Fibroblast of peridontal ligament (primary cell): ENCODE measurements around the gene GPR176.
"Not testable (repeated sequence)": the region's sequence is repeated elsewhere in the genome, so short reads cannot be mapped to it uniquely, and the experiment has no call there.

ENCODE experiments used
- DNase-seq: peaks from one replicate; pipeline ENCODE4 v3.0.0-alpha.2; 2010; ENCODE audit errors: extremely low read depth

Gene GPR176

DNA sequence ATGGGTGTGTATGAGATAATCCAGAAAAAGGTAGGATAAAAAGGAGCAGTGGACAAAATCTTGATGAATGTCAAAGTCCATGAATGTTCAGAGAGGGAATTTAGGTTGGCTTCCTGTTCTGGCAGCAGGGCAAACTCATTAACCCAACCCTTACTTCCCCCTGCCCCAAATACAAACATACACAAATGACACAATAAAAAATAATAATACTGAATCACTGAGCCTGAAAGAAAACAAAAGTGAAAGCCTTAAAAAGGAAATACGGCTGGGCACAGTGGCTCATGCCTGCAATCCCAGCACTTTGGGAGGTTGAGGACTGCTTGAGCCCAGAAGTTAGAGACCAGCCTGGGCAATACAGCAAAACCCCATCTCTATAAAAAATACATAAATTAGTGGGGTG lies 62.9 kb downstream of the GPR176 start:
- no peak for DNase-seq

DNA sequence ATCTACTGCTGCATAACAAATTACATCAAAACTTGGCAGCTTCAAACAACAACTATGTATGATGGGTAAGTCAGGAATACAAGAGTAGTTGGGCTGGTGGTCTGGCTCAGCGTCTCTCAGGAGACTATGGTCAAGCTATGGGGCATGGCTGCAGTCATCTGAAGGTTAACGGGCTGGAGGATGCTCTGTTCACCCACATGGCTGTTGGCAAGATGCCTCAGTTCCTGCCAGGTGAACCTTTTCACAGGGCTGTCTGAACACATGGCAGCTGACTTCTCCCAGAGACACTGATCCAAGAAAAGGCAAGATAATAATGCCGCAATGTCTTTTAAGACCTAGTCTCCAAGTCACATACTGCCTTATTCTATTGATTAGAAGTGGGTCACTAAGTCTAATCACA lies 63.7 kb downstream of the GPR176 start:
- no peak for DNase-seq

DNA sequence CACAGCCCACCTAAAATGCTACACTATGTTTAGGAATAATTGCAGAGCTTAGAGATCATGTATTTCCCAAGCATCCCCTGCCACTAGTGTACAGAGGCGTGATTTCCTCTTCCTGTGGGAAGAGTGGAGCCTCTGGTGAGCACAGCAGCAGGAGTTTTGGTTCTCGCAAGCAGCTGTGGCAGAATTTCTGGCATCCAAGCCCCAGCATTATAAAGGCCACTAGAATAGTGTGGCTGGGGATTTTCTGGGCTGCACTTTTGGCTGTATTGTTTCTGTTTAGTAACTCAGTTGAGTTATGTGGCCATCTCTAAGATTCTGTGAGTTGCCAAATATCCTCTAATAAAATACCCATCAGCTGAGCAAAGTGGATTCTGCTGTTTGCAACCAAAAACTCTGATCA lies 64.7 kb downstream of the GPR176 start:
- DNase-seq, result peak; percentile 76

DNA sequence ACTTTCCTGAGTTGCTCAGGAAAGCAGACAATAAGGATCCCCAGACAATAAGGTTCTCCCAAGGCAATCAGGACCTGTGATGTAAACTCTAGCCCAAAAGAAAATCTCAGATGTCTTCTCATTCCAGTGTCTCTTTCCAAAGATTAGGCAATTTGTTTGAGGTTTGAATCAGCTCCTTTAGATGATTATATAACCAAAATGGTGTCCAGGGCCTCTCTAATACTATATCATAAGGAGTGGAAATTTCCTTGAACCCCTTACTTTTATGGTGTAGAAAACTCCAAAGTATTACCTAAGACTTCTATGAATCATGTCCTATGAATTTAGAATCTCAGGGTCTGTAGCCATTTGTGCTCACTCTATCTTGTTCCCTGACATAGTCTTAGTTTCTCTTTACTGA lies 65.9 kb downstream of the GPR176 start:
- peak; percentile 78 for DNase-seq

DNA sequence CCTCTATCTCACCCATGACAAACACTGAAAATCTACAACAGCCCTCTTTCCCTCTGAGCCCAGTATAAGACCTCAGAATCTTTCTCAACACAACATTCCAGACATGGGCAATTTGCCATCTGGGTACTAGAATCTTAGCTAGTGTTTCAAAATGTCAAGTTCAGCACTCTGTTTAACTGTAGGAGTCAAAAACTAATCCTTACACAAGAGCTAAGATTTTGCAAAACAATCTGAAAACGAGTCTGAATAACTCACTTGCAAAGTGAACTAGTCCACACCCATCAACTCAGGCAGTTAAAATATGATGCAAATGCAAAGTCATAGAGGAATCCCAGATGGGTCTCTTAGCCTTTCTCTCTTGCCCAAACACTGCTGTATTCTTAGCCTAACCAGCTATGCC lies 67.8 kb downstream of the GPR176 start:
- DNase-seq, result peak; percentile 97

DNA sequence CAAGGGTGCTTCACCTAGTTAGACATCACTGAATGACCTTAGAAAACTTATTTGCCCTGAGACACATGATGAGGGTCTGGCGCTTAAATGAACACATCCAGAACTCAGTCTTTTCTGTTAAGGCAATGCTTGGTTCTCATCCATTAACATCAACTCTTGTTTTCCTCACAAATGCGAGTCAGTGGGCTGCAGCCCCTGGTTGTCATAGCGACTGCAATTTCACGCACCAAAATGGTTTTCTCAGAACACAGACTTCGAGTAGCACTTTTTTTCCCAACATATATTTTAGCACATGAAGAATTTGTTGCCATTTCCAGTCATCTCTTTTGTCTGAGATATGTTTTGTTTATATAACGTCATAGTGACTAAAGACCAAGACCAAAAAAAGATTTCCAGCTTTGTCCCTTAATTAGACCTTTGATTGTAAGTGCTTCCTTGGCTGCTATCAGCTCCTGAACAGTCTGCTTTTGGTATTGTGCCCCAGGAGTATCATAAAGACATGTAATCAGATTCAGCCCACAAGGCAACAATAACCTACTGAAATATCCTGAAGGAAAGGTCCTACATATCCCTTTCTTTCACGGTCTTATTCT lies 68.5 kb downstream of the GPR176 start:
- peak; percentile 76 for DNase-seq

DNA sequence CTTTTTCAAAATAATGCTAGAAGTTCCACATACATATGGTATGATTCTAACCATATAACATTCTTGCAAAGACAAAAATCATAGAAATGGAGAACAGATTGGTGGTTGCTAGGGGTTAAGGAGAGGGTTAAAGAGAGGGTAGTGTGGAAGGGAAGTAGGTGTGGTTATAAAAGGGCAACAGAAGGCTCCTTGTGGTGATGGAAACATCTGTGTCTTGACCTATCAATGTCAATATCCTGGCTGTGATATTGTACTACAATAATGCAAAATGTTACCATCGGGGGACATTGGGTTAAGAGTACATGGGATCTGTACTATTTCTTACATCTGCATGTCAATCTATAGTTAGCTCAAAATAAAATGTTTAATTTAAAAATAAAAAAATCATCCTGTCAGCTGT lies 69.6 kb downstream of the GPR176 start:
- no peak for DNase-seq

DNA sequence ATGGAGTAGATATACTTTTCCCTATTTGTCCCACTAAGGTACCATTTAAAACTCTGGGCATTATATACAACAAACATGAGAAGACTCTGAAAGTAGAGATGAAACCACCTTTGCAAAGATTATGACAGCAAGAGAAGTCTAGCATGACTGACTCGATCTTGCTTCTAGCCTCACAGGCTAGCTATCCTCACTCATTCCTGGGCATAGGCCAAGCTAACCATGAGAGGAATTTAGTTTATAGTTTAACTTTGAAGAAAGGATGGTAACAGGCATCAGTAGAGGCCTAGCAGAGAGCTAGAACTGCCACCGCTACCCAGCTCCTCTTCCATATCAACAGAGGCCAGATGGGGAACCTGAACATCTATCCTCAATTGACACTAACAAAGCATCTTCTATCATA lies 74.0 kb downstream of the GPR176 start:
- DNase-seq, result peak; percentile 45

DNA sequence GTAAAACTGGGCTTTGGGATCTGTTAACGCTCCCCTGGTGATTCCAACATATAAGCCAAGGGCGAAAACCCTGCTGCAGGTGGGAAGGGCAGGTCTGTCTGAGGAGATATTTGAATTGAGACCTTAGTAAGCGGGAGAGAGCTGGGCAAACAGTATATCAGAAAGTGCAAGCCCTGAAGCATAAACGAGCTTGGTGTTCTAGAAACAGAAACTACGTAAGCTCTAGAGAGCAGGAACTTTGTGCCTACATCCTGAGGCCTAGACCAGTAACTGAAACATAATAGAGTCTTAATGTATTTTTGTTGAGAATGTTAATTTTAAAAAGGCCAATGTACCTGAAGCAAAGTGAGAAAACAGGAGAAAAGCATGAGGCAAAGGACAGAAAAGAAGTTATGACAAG lies 74.5 kb downstream of the GPR176 start:
- no peak for DNase-seq

DNA sequence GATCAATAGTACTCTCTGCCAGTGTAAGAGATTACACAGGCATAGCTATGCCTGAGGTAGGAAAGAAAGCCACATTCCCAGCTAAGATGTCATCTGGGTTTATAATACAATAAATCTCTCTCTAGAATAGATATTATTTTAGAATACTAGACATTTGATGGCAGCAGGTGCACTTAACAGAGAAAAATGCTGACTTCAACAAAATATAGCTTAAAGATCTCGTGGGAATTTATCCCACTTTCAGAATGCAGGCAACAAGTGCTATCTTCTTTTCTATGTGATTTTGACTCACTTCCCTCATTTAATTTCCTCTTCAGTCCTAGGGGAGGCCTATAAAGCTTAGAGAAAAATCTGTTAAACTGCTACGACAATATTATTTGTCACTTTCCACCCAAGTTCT lies 76.5 kb downstream of the GPR176 start:
- DNase-seq, result no peak

DNA sequence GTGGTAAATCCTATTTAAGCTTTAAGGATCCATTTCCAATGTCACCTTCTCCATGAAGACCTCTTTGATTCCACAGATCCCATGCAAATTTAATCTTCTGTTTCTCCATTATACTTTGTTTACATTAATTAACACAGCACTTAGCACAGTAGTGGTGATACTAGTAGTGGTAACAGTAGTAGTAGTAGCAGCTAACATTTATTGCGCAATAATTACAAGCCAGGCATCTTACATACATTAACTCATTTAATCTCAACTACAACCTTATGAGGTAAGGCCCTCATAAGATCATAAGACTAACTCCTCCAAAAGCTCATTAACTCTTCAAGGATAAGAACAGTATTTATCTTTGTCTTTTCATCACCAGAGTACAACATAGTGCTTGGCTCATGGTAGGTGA lies 82.6 kb downstream of the GPR176 start:
- DNase-seq, result no peak

DNA sequence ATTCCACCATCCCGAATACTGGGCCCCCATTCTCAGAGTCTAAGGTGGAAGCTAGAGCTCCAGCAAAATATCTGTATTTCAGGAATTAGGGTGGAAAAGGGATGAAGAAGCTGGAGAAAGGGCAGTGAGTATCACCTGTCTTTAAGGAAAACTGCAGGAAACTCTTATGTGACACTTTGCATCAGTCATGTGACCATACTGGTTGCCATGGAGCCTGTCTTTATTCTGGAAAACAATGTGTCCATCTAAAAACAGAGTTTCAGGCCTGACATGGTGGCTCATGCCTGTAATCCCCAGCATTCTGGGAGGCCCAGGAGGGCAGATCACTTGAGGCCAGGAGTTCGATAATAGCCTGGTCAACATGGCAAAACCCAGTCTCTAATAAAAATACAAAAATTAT lies 84.5 kb downstream of the GPR176 start:
- no peak for DNase-seq

DNA sequence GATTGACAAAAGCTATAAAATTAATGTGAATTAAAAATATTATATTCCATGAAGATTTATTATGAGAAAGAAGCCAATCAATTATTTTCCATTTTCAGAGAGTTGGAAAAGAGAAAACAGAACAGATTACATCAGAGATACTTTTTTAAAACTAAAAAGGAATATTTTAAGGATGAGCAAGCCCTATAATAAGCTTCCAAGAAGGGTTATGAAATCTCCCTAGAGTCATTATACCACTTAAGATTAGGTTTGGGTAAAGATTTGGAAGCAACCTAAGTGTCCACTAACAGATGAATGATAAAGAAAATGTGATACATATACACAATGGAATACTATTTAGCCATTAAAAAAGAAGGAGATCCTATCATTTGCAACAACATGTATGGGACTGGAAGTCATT lies 85.8 kb downstream of the GPR176 start:
- peak; percentile 87 for DNase-seq

DNA sequence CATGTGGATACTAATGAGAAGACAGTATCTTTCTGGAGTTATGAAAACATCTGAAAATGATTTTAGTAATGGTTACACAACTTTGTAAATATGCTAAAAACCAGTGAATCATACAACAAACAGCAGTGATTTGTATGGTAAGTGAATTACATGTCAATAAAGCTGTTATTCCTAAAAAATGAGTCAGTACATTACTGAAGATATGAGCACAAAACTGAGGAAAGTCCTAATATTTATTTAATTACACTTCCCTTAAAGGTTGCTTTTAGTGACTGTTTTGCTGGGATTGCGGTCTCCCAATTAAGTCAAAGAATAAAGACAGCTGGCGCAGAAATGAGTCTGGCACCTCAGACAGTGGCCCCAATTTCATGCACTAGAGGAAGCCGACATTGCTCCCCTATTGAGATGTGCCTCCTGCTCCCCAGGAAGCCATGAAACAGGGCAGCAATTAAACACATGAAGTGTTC lies 86.5 kb downstream of the GPR176 start:
- peak; percentile 89 for DNase-seq

DNA sequence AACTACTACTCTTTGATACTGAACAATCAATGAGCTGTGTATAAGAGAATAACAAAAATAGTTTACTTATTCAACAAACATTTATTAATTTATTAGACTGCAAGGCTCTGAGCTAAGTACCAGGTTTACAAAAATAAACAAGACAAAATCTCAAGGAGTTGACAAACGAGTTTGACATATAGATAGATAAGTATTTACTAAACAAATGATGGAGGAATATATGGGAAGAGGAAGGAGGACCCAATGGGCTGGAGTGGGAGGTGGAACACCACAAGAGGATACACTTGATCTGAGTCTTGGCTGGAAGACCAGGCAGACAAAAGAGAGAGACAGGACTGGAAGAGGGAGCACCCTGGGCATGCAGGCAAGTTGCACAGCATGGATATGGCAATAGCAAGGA lies 89.9 kb downstream of the GPR176 start:
- no peak for DNase-seq

DNA sequence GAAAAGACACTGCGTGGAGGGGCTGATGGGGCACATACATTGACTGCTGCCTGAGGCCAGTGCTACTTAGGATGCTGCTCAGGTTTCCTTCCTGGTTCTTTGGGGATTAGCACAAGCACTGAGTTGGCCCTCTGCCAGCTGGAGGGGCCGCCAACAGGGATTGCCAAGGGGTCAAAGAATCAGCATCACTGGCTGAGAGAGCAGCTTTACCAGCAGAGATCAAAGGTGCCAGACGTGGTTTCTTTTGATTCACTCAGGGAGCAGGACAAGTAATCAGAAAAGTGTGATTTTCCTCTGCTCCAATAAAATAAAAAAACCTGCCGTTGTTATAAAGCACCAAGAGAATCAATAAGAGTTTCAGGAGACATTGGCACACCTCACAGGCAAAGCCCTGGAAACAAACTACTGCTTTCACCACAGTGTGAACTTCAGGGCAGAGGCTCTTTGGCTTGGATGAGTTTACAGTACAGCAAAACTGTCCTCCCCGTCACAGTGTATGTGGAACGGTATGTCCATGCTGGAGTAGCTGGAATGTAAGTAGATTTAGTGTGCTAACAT lies 91.6 kb downstream of the GPR176 start:
- no peak for DNase-seq

DNA sequence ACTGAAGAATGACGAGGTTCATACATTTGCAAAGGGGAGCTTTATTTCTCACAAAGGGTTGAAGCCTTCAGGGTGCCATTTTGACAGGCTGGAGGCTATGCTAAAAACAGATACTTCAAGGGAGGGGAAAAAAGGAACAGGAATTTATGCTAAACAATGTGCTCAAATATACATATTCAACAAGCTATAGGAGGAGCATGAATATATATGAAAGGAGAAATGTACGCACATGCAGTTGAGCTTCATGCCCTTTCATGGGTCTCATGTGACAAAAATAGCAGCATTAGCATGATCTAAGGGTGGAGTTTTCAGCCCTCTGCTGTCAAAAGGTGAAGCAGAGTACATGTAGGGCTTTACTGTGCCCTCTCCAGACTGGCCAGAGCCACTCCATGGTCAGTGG lies 93.1 kb downstream of the GPR176 start:
- no peak for DNase-seq

DNA sequence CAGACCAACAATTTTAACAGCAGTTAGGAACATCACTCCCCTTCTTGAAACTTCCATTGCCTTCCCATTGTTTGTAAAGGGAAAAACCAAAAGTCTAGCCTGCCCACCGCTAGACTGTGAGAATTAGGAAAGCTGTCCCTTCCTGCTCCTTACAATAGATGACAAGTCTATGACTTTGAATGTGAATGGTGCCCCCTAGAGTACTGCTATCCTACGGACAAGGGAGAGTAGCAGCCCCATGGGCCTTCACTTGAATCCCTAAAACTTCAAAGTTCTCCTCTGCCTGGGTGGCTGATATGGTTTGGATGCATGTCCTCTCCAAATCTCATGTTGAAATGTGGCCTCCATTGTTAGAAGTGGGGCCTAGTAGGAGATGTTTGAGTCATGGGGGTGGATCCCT lies 96.4 kb downstream of the GPR176 start:
- no peak for DNase-seq

DNA sequence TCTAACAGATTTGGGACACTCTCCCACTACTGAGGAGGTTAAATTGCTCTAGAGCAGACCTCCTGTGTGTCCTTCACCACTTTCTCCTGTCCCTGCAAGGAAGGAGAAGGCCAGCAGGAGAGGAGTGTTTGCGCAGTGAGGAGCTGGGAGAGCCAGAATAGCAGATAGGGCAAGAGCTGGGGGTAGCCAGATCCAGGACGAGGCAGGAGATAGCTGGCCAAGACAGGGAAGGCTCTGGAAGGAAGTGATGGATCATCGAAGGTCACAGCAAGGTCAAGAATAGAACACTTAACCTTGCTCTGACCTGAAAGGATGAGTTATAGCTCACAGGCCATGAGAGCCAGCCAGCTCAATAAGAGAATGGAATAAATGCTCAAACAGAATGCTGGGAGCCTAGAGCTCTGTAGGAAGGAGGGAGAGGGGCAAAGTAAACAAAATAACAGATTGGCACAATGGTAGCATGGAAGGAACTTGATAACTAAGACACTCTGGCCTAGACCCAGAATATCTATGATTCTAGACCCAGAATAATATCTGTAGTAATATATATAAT lies 99.9 kb downstream of the GPR176 start:
- DNase-seq, result no peak

DNA sequence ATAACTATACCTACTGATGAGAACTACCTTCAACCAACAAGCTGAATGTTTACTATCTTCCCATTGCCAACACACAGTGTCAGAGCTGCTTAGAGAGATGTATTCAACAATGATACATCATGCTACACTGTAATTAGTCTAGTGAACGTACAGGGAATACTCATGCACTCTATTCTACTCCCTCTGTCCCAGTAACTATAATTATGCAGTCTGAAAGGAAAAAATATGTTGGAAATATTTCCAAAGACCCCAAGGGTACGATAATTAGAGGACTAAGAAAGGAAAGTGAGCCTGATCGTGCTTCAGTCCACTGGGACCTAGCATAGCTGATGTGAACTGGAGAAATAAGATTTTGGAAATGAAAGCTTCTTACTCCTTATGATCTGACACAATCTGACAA lies 100.5 kb downstream of the GPR176 start:
- DNase-seq, result no peak

DNA sequence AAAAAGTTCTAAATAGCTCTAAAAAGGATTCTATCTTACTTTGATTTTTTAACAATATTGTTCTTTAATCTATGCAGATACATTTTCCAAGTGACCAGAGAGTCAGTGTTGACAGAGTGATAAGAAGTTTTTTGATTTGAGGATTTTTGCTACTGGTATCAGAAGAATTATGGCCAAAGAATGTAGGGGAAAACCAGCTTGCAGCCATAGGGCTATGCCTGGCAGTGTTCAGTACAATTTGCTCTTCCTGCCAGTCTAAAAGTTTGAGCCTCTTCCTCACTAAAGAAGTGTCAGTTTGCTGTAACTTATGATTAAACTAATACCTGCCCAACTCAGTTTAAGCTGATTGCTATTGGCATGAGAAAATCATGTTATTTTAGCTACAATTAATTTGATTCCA lies 102.2 kb downstream of the GPR176 start:
- no peak for DNase-seq

DNA sequence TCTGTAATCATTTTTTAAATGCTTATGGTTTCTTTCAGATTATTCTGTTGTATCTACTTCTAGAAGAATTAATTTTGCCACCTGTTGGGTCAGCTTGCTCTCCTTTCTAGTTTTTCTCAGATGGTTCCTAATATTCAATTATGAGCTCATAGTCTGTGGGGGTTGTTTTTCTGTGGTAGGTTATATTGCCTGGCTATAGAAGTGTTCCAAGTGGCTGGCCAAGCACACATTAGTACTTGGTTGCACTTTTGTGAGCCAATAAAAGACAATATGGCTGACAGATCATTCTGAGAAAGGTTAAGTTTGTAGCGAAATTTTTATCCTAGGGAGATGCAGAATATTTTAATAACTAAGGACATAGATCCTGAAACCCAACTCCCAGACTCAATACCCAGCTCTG lies 105.6 kb downstream of the GPR176 start:
- no peak for DNase-seq

DNA sequence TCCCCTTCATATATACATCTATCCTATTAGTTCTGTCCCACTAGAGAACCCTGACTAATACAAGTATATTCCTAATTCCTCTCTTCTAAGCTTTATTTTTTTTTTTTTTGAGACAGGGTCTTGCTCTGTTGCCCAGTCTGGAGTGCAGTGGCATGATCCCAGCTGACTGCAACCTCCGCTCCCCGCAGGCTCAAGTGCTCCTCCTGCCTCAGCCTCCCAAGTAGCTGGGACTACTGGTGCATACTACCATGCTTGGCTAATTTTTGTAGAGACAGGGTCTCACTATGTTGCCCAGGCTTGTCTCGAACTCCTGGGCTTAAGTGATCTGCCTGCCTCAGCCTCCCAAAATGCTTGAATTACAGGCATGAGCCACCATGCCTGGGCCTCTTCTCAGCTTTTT lies 107.4 kb downstream of the GPR176 start:
- DNase-seq, result not testable (repeated sequence)

DNA sequence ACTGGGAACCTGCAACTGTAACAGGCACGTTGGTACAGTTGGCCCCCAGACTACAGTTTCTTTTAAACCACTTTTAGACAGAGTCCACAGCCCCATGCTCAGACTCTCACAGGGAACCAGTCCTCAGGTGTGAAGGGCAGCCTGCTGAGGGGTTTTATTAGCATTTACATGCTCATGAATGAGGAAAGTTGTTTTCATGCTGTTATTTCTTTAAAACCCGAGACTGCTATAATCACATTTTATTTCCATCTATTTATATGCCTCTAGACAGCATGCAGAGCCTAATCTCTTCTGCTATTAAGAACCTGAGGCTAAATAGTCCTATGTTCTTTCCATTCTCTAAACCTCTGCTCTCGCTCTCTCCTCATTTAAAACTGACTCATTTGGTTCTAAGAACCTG lies 111.2 kb downstream of the GPR176 start:
- no peak for DNase-seq
